HEK293T (cell line): Measurements from ENCODE around the gene PDIA5.

Experiments
- ARNT ChIP-seq: fragments of 450-650 bp; IDR thresholded peaks from 2 replicates; pipeline ENCODE4 v1.6.1; 2017; ENCODE audit warnings: mild to moderate bottlenecking
- ELF4 ChIP-seq: fragments of 450-650 bp; IDR thresholded peaks from 2 replicates; pipeline ENCODE4 v1.6.1; 2017; ENCODE audit warnings: antibody characterized with exemption
- SP1 ChIP-seq: fragments of 450-650 bp; IDR thresholded peaks from 2 replicates; pipeline ENCODE4 v1.6.1; 2017

GRCh38 chr3:123060054-123060453 is 6.8 kb upstream of the PDIA5 start:
- no peak for TF ChIP-seq ARNT
- no peak for TF ChIP-seq ELF4
- TF ChIP-seq SP1, result no peak
